Right atrium auricular region (tissue), 2 donors: ENCODE results near the gene IGFBP7. TPM values are rescaled to one million over a fixed set of nuclear protein-coding genes. Genes with fewer than 3 reads are reported as not detected.

ENCODE experiments used
- DNase-seq: peaks from one replicate; pipeline ENCODE4 v3.0.0-alpha.2; 2019; ENCODE audit warnings: low spot score
- H3K27ac ChIP-seq, 2 donors: fragments of 200-600 bp; sonication (generic); 1 replicate in 1 of 2; 2 replicates in 1 of 2; pipeline ENCODE4 v1.5.1; 2016 to 2019
- H3K27me3 ChIP-seq, 2 donors: fragments of 200-600 bp; sonication (generic); one replicate each; pipeline versions ENCODE4 v1.5.1 to v1.6.0; 2017 to 2019
- H3K36me3 ChIP-seq: fragments of 200-600 bp; sonication (generic); one replicate; pipeline ENCODE4 v1.5.1; 2016
- H3K4me1 ChIP-seq, 2 donors: fragments of 200-600 bp; sonication (generic); one replicate each; pipeline versions ENCODE4 v1.5.1 to v1.6.0; 2017 to 2019
- H3K4me3 ChIP-seq, 2 donors: fragments of 200-600 bp; sonication (generic); 1 replicate in 1 of 2; 2 replicates in 1 of 2; pipeline ENCODE4 v1.5.1; 2017 to 2019; ENCODE audit warnings: mild to moderate bottlenecking in 1 of 2, moderate library complexity in 1 of 2
- H3K9me3 ChIP-seq, 2 donors: fragments of 200-600 bp; sonication (generic); one replicate each; pipeline ENCODE4 v1.5.1; 2019
- CTCF ChIP-seq, 2 donors: fragments of 200-600 bp; sonication (generic); IDR thresholded peaks; one replicate each; pipeline ENCODE4 v1.5.1; 2019; ENCODE audit warnings: antibody characterized with exemption in 2 of 2
- total RNA-seq, 2 donors: library from RNA; depleted of rRNA; stranded (reverse); fragments of >200 nt; gene quantifications; one replicate each; pipeline ENCODE4 v1.1.0, GENCODE V29; 2016

Gene IGFBP7
- total RNA-seq, 2 donors from 2014 or later = 866 to 898 TPM

GRCh38 chr4:57148831-57149505 is 38.8 kb upstream of the IGFBP7 start:
- H3K4me1 ChIP-seq = no peaks in the 10 kb centered on the region
- DNase-seq = no peak
- no peaks in the 10 kb centered on the region for H3K36me3 ChIP-seq
- no peak for TF ChIP-seq CTCF (IDR thresholded peaks at IDR 0.05)
- no peaks in the 10 kb centered on the region for H3K9me3 ChIP-seq
- no peak overlapping the region for H3K27ac ChIP-seq
- no peaks in the 10 kb centered on the region for H3K27me3 ChIP-seq
- no peak overlapping the region for H3K4me3 ChIP-seq

DNA sequence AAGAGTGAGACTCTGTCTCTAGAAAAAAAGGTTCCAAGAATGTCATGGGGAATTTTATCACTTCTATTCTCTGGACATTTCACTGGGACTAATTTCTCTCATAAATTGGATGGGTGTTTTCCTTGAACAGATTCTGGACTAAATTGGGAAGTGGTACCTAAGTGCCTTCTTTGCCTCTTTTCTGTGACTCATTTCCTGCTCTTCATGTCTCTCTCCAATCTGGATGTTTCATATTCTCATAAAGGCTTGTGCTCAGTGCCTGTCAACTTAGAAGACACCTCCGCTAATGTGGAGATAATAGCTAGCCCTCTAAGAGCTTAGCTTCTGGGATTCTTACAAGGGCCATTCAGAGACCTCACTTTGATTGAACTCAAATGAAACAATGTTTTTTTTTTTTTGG is 38.0 kb upstream of the IGFBP7 start:
- no peaks in the 10 kb centered on the region for H3K27me3 ChIP-seq
- no peak overlapping the region for H3K27ac ChIP-seq
- no peaks in the 10 kb centered on the region for H3K4me1 ChIP-seq
- no peak for DNase-seq
- no peaks in the 10 kb centered on the region for H3K36me3 ChIP-seq
- TF ChIP-seq CTCF (IDR thresholded peaks at IDR 0.05) = no peak
- H3K4me3 ChIP-seq = no peak overlapping the region
- H3K9me3 ChIP-seq = no peaks in the 10 kb centered on the region

GRCh38 chr4:57147335-57148060 is 37.3 kb upstream of the IGFBP7 start:
- Histone ChIP-seq H3K27ac (no peak overlapping the region), H3K27me3 (no peaks in the 10 kb centered on the region), H3K4me1 (no peaks in the 10 kb centered on the region), H3K36me3 (no peaks in the 10 kb centered on the region), H3K9me3 (no peaks in the 10 kb centered on the region), H3K4me3 (no peak overlapping the region)
- TF ChIP-seq CTCF (IDR thresholded peaks at IDR 0.05) = no peak
- no peak for DNase-seq

DNA sequence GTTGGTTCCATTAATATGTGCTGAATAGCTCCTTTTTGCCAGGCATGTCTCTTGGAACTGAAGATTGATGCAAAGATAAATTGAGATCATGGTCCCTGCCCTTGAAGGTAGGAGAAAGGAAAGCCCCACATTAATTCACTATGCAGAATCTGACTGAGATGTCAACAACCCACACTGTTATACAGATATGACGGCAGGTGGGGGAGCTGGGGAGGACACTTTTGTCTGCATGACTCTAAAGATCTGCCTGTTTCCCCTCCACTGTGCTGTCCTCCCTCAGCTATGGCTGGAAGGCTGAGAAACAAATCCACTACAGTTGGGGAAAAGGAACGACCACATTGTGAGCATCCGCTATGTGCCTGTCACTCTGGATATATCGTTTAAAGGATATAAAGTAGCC is 36.3 kb upstream of the IGFBP7 start:
- no peaks in the 10 kb centered on the region for H3K9me3 ChIP-seq
- H3K27ac ChIP-seq = no peak overlapping the region
- no peak for TF ChIP-seq CTCF (IDR thresholded peaks at IDR 0.05)
- H3K4me3 ChIP-seq = no peak overlapping the region
- no peaks in the 10 kb centered on the region for H3K27me3 ChIP-seq
- H3K36me3 ChIP-seq = no peaks in the 10 kb centered on the region
- no peak for DNase-seq
- H3K4me1 ChIP-seq = no peaks in the 10 kb centered on the region

GRCh38 chr4:57144466-57144865 is 34.3 kb upstream of the IGFBP7 start:
- Histone ChIP-seq H3K36me3 (no peaks in the 10 kb centered on the region), H3K27me3 (no peaks in the 10 kb centered on the region), H3K9me3 (no peaks in the 10 kb centered on the region), H3K4me1 (no peaks in the 10 kb centered on the region), H3K27ac (no peak overlapping the region), H3K4me3 (no peak overlapping the region)
- no peak for TF ChIP-seq CTCF (IDR thresholded peaks at IDR 0.05)
- DNase-seq = no peak
